Mesothelial cell of epicardium (in vitro differentiated cells): ENCODE measurements around the gene COX14. TPM values are rescaled to one million over a fixed set of nuclear protein-coding genes. Genes with fewer than 3 reads are reported as not detected.

Source experiments
- DNase-seq, 2 experiments: peaks; one replicate each; pipeline ENCODE4 v3.0.0; 2021; ENCODE audit warnings: low spot score in 2 of 2; ENCODE audit not compliant: unreplicated experiment in 2 of 2
- H3K27ac Mint-ChIP-seq: 2 replicates; pipeline ENCODE4 v1.8.0; 2021; ENCODE audit warnings: mixed read lengths
- H3K27me3 Mint-ChIP-seq: 2 replicates; pipeline ENCODE4 v1.8.0; 2021; ENCODE audit warnings: low read depth, mixed read lengths
- H3K36me3 Mint-ChIP-seq: 2 replicates; pipeline ENCODE4 v1.8.0; 2021; ENCODE audit warnings: mixed read lengths
- H3K4me1 Mint-ChIP-seq: 2 replicates; pipeline ENCODE4 v1.8.0; 2021; ENCODE audit warnings: mixed read lengths
- H3K4me3 Mint-ChIP-seq: 2 replicates; pipeline ENCODE4 v1.8.0; 2021; ENCODE audit warnings: mild to moderate bottlenecking, moderate library complexity, mixed read lengths
- H3K9me3 Mint-ChIP-seq: 2 replicates; pipeline ENCODE4 v1.8.0; 2021; ENCODE audit warnings: mixed read lengths
- total RNA-seq: library from RNA; stranded (reverse); gene quantifications from 3 replicates; pipeline ENCODE4 v1.2.1, GENCODE V29; 2021
- TF ChIP-seq, protein P1 (sequence below): fragments of 200-600 bp; sonication (generic); IDR thresholded peaks from one replicate; pipeline ENCODE4 v1.5.0; 2021; ENCODE audit warnings: antibody characterized with exemption; ENCODE audit not compliant: unreplicated experiment

COX14 gene
- total RNA-seq, 1 donor from 2014 or later = 25.0 TPM

DNA sequence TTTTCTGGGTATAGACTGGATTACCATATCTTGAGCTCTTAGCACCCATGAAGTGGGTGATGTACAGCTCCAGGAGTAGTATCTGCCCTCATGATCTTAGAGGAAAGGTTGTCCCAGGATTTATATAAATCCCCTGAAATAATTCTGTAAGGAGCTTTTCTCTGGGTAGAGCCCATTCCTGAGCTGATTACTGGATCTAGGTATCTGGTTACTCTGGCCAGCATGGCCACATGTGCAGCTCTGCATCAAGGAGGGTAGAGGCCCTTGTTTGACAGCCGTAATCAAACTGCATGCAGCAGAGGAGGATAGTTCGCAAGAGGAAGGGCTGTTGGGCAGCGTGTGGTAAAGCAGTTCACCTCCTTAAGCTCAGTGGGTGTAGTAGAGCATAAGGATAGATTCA is 8.5 kb downstream of the COX14 start:
- Mint-ChIP-seq H3K27ac (no peak overlapping the region), H3K4me3 (no peak overlapping the region), H3K9me3 (no peaks in the 10 kb centered on the region), H3K4me1 (no peaks in the 10 kb centered on the region), H3K27me3 (no peaks in the 10 kb centered on the region), H3K36me3 (peaks cover 22% of the 10 kb centered on the region)
- TF ChIP-seq, protein P1, sequence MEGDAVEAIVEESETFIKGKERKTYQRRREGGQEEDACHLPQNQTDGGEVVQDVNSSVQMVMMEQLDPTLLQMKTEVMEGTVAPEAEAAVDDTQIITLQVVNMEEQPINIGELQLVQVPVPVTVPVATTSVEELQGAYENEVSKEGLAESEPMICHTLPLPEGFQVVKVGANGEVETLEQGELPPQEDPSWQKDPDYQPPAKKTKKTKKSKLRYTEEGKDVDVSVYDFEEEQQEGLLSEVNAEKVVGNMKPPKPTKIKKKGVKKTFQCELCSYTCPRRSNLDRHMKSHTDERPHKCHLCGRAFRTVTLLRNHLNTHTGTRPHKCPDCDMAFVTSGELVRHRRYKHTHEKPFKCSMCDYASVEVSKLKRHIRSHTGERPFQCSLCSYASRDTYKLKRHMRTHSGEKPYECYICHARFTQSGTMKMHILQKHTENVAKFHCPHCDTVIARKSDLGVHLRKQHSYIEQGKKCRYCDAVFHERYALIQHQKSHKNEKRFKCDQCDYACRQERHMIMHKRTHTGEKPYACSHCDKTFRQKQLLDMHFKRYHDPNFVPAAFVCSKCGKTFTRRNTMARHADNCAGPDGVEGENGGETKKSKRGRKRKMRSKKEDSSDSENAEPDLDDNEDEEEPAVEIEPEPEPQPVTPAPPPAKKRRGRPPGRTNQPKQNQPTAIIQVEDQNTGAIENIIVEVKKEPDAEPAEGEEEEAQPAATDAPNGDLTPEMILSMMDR = no peak
- no peak for DNase-seq

DNA sequence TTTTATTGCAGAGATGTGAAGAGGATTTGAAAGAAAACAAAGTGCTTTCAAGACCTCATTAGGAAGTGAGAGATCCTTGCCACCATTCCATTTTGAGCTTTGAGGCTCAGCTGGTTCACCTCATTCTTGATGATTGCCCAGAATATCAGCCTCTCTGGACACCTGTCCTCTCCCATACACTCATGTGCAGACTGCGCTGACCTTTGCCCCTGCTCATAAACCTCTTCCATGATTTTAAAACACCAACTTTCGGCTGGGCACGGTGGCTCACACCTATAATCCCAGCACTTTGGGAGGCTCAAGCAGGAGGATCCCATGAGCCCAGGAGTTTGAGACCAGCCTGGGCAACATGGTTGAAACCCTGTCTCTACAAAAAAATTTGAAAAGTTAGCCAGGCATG is 8.9 kb downstream of the COX14 start:
- H3K9me3 Mint-ChIP-seq = no peaks in the 10 kb centered on the region

DNA sequence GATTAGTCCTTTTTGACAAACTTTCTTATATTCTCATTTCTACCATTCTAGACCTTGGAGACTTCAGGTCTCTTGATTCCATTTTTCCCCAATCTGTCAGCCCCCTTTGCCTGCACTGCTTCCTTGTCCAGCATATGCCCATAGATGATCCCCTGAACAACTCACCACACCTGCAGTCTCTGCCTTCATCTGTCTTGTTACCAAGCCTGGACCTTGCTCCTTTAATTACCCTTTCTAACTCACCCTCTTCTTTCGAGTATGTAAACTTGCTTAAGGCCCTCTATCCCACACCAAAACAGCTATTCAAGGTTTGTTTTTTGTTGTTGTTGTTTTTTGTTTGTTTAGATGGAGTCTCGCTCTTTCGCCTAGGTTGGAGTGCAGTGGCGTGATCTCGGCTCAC is 9.6 kb downstream of the COX14 start:
- H3K9me3 Mint-ChIP-seq = no peaks in the 10 kb centered on the region
- H3K4me1 Mint-ChIP-seq = no peaks in the 10 kb centered on the region
- peaks cover 19% of the 10 kb centered on the region for H3K36me3 Mint-ChIP-seq
- H3K27me3 Mint-ChIP-seq = no peaks in the 10 kb centered on the region
- no peak for DNase-seq
- no peak overlapping the region for H3K27ac Mint-ChIP-seq
- no peak overlapping the region for H3K4me3 Mint-ChIP-seq
- TF ChIP-seq, protein P1 = no peak

More for the DNA sequence above, 8.9 kb downstream of the COX14 start:
- Mint-ChIP-seq H3K27me3 (no peaks in the 10 kb centered on the region), H3K27ac (no peak overlapping the region), H3K36me3 (peaks cover 19% of the 10 kb centered on the region), H3K4me3 (no peak overlapping the region), H3K4me1 (no peaks in the 10 kb centered on the region)
- TF ChIP-seq, protein P1 = no peak
- DNase-seq = no peak

DNA sequence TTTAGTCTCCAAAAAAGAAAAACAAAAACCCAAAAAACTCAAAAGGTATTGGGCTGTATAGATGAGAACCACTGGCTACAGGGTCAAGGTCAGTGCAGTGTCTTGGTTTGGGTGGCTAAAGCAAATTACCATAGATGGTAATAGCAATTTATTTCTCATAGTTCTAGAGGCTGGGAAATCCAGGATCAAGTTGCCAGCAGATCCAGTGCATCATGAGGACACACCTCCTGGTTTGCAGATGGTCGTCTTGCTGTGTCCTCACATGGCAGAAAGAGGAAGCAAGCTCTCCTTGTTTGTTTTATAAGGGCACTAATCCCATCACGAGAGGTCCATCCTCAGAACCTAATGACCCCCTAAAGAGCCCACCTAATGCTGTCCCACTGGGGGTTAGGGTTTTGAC is 11.2 kb downstream of the COX14 start:
- H3K9me3 Mint-ChIP-seq = no peaks in the 10 kb centered on the region
- TF ChIP-seq, protein P1 = no peak
- H3K4me3 Mint-ChIP-seq = no peak overlapping the region
- no peaks in the 10 kb centered on the region for H3K27me3 Mint-ChIP-seq
- H3K4me1 Mint-ChIP-seq = no peaks in the 10 kb centered on the region
- H3K27ac Mint-ChIP-seq = no peak overlapping the region
- DNase-seq = no peak
- H3K36me3 Mint-ChIP-seq = peaks cover 23% of the 10 kb centered on the region

DNA sequence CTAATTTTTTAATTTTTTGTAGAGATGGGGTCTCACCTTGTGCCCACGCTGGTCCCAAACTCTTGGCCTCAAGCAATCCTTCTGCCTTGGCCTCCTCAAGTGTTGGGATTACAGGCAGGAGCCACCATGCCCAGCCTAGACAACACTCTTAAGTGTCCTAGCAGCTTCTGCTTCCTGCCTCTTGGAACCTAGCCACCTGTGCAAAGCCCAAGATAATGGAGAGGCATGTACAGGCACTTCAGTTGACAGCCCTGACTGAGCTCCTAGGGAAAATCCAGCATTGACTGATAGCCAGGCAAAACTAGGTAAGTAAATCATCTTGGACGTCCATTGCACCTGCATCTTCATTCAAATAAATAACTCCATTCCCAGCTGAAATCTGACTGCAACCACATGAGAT is 15.5 kb downstream of the COX14 start:
- TF ChIP-seq, protein P1 = no peak
- no peaks in the 10 kb centered on the region for H3K27me3 Mint-ChIP-seq
- H3K27ac Mint-ChIP-seq = no peak overlapping the region
- no peaks in the 10 kb centered on the region for H3K4me1 Mint-ChIP-seq
- H3K4me3 Mint-ChIP-seq = no peak overlapping the region
- no peaks in the 10 kb centered on the region for H3K9me3 Mint-ChIP-seq
- peaks cover 33% of the 10 kb centered on the region for H3K36me3 Mint-ChIP-seq
- DNase-seq = no peak

DNA sequence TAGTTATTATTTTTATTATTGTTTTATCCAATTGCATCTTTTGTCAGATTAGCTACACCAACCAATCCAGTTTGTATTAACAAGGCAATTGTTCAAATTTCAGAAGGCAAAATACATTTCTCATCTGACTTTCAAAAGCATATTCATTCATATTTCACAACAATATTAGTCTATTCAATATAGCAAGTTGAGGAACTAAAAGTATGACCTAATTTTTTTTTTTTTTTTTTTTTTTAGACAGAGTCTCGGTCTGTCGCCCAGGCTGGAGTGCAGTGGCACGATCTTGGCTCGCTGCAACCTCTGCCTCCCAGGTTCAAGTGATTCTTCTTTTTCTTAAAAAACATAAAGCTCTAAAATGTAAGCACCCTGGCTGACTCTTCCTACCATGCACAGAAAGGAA is 17.3 kb downstream of the COX14 start:
- TF ChIP-seq, protein P1 = no peak
- Mint-ChIP-seq H3K27ac (no peak overlapping the region), H3K4me1 (no peaks in the 10 kb centered on the region), H3K27me3 (no peaks in the 10 kb centered on the region), H3K4me3 (no peak overlapping the region), H3K36me3 (peaks cover 32% of the 10 kb centered on the region), H3K9me3 (no peaks in the 10 kb centered on the region)
- no peak for DNase-seq
